ENCODE data around the gene PDE6G.

PDE6G gene

GRCh38 chr17:81683208-81683583 is 26.9 kb upstream of the PDE6G start:
- peak; percentile 22 for ATAC-seq
- no peak for TF ChIP-seq ZNF70 (CRISPR knock-in tag; IDR thresholded peaks at IDR 0.05)
- no peak for TF ChIP-seq ISL1 (CRISPR knock-in tag; IDR thresholded peaks at IDR 0.05)
- no peak for TF ChIP-seq POU6F1 (CRISPR knock-in tag; IDR thresholded peaks at IDR 0.05; ENCODE audit: borderline replicate concordance, low read depth)
- TF ChIP-seq ESRRG (CRISPR knock-in tag; IDR thresholded peaks at IDR 0.05): no peak
- TF ChIP-seq ZNF565 (CRISPR knock-in tag; conservative IDR thresholded peaks at IDR 0.05; ENCODE audit: low read depth): no peak
- TF ChIP-seq ZFP3 (CRISPR knock-in tag; IDR thresholded peaks at IDR 0.05): no peak
- TF ChIP-seq ZC3H10 (CRISPR knock-in tag; IDR thresholded peaks at IDR 0.05): no peak
- no peak for TF ChIP-seq ARNTL (CRISPR knock-in tag; IDR thresholded peaks at IDR 0.05; ENCODE audit: borderline replicate concordance, low read depth)
- no peak for TF ChIP-seq RARB (CRISPR knock-in tag; IDR thresholded peaks at IDR 0.05)
- no peak for TF ChIP-seq CSRNP3 (CRISPR knock-in tag; IDR thresholded peaks at IDR 0.05)
- no peak for TF ChIP-seq BACH2 (CRISPR knock-in tag; IDR thresholded peaks at IDR 0.05; ENCODE audit: borderline replicate concordance)
- TF ChIP-seq ZNF8 (CRISPR knock-in tag; IDR thresholded peaks at IDR 0.05): no peak
- no peak for TF ChIP-seq TCF4 (CRISPR knock-in tag; IDR thresholded peaks at IDR 0.05; ENCODE audit: borderline replicate concordance)
- TF ChIP-seq GLIS3 (CRISPR knock-in tag; IDR thresholded peaks at IDR 0.05): no peak
- TF ChIP-seq CSDC2 (CRISPR knock-in tag; IDR thresholded peaks at IDR 0.05): no peak
- no peak for TF ChIP-seq OSR1 (CRISPR knock-in tag; IDR thresholded peaks at IDR 0.05)
- TF ChIP-seq TSHZ2 (CRISPR knock-in tag; IDR thresholded peaks at IDR 0.05): no peak
- TF ChIP-seq ZFP30 (CRISPR knock-in tag; IDR thresholded peaks at IDR 0.05): no peak
- no peak for TF ChIP-seq CREB5 (CRISPR knock-in tag; IDR thresholded peaks at IDR 0.05; ENCODE audit: low read depth)
- no peak for TF ChIP-seq PPARA (CRISPR knock-in tag; IDR thresholded peaks at IDR 0.05; ENCODE audit: borderline replicate concordance)

GRCh38 chr17:81682565-81683207 is 26.3 kb upstream of the PDE6G start:
- ATAC-seq: peak; percentile 5
- TF ChIP-seq SNAI2 (CRISPR knock-in tag; IDR thresholded peaks at IDR 0.05): no peak
- TF ChIP-seq ZNF8 (CRISPR knock-in tag; IDR thresholded peaks at IDR 0.05): peak; percentile 94

- no peak for ATAC-seq
- TF ChIP-seq ZNF8 (CRISPR knock-in tag; IDR thresholded peaks at IDR 0.05) (no peak), GLIS3 (CRISPR knock-in tag; IDR thresholded peaks at IDR 0.05) (no peak), PATZ1 (CRISPR knock-in tag; IDR thresholded peaks at IDR 0.05; ENCODE audit: borderline replicate concordance) (no peak), POU6F1 (CRISPR knock-in tag; IDR thresholded peaks at IDR 0.05; ENCODE audit: borderline replicate concordance, low read depth) (no peak)
Measured at GRCh38 chr17:81681672-81682071, 25.3 kb upstream of the PDE6G start.
